HG03342 (cell line): ENCODE measurements around the gene LMX1A.

ENCODE experiments used
- ATAC-seq: cut with Tn5 transposase; IDR thresholded peaks from one replicate; pipeline ENCODE4 v1.9.1; 2021; ENCODE audit warnings: mild to moderate bottlenecking, moderate library complexity; ENCODE audit not compliant: unreplicated experiment

The LMX1A gene

DNA sequence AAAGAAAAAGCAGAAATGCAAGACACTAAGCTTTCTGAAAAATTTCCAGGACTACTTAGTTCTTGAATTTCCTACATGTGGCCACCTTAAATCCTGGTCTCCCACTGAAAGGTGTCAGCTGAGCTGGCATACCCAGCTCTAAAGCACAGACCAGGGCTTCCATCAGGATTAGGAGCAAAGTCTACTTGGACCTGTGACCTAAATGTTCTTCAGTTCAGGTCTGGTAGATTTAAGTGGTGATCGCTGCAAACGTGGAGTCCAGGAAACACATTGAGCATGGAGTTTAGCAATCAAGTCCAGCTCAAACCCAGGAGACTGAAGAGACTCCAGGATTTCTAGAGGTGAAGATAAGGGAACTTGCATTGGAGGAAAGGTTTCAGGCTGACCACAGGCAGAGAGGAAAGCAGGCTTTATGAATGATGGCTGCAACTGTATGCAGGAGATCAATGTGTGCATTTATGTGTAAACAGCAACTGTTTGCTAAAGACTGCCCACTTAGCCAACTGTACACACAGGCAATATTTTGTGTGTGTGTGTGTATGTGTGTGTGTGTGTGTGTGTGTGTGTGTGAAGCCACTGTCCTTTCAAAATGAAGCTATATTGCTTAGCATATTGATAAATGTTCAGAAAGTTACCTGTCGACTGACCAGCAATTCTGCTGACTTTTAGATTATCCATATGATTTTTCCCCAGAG, 75.2 kb downstream of the LMX1A start:
- no peak for ATAC-seq

DNA sequence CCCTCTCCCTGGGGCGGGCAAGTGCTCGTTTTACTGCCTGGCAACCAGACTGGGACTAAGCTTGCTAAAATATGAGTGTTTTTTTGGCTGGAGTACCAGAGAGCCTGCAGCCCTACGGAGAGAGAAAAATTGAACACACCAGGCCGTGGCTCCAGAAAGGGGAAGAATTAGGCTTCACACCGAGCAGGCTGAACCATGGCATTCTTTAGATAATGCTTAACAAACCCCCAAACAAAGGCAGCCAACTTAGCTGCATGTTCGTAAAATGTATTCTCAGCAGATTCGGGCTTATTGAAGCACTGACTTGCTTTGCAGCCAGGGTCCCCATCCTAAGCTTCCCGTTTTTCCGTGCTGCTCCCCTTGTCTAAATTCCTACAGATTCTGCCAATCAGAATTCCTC, 76.6 kb downstream of the LMX1A start:
- no peak for ATAC-seq

DNA sequence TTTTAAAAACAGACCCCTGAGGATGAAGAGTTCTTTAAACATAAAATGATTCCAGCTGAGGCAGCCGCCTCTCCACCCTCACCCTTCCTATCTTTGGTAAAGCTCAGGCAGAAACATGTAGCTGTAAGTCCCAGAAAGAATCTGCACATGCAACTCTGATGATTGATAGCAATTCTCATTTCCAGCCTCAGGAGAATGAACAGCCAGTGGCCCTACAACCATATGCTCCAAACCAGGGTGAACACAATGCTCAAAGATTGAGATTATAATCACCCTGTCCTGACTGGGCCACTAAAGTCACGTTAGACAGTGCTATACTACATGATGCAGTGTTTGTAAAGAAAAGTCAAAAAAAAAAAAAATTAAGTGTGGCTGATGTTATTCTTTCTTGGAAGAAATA, 80.2 kb downstream of the LMX1A start:
- no peak for ATAC-seq

DNA sequence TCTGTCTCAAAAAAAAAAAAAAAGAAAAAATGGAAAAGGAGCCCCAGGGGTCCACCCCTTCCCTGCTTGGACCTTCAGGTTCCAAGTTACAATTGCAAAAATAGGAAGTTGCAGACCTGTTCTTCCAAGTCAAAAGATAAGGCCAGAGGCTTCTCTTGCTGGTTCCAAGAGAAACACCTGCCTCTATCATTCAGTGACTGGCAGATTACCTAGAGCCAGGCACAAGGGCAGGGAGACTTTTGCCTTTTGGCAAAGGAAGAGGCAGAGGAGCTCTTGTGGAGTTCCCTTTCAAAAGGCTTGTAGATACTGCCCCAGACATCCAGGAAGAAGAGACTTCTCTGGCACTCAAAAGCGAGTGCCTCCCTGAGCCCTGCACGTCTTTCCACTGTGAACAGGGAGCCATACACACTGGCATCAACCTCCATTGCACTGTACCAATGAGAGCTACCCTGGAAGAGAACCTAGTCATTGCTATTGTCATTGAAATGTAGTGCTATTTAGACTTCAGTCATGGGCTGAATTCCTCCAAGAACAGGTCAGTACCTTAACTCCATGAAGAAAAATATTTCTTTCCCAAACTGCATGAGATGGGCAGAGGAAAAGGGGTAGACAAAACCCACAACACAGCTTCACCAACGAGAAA, 91.2 kb downstream of the LMX1A start:
- no peak for ATAC-seq

DNA sequence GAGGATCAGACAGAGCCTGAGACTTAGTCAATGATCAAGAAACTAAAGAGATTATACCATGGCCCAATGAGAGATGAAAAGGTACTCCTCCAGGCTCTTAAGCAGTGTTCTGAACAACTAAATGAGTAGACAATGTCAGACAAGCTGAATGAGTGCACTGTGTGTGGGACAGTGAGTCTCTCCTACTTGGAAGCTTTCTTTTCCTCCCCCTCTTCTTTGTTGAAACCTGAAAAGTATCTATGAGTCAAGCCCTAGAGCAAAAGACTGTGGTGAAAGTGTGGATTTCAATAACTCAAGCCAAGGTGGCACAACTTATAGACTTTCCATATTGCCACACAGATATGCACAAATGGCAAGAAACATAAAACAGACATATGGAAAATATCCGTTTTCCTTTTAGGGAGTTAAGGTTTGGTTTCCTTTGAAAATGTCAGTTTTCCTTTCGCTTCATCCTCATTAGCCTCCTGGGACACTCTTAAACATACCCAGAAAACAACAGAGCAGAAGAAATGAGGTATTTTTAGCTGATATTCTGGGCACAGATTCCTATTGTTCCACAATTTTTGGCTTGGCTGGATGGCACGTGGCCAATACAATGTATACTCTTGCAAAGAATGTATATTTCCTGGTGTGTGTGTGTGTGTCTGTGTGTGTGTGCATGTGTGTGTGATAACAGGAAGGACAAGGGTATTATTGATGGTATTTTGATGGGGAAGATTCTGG, 96.6 kb downstream of the LMX1A start:
- ATAC-seq, result no peak

DNA sequence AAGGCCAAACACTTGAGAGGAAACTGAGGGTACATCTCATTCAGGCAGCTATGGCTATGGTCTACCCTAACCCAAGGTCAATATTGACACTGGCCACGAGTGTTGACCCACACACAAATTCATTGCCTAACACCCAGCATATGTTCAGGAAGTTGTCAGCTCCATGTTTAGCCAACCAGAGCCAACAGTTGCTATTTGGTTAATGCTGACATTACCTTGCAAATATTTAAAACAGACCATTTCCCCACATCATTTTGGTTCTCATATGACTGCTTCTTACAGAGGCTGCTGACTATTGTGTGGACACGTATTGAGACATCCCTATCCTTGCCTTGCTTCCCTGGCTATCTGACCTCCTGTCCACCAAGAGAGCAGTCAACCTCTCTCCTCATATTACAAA, 97.3 kb downstream of the LMX1A start:
- ATAC-seq, result no peak

DNA sequence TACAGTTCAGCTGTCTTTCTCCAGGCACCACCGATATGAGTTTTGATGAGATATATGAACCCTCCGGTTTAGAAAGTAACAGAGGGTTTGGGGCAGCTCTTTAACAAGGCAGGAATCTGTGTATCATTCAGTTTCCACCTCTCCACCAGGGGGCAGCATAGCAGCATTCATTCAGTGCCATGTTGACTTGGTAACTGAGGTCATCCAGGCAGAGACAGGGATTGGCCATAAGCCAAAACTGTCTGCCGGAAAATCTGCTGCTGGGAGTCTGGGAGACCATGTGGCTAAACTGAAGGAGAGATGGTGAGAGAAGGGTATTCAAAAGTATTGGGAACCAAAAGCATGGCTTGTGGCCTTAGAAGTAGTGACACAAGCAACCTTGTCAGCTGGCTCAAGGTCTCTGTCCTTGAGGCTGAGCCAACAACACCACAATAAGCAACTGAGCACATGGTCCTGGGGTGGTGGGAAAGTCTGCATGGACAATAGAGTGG, 98.5 kb downstream of the LMX1A start:
- peak; percentile 75 for ATAC-seq

DNA sequence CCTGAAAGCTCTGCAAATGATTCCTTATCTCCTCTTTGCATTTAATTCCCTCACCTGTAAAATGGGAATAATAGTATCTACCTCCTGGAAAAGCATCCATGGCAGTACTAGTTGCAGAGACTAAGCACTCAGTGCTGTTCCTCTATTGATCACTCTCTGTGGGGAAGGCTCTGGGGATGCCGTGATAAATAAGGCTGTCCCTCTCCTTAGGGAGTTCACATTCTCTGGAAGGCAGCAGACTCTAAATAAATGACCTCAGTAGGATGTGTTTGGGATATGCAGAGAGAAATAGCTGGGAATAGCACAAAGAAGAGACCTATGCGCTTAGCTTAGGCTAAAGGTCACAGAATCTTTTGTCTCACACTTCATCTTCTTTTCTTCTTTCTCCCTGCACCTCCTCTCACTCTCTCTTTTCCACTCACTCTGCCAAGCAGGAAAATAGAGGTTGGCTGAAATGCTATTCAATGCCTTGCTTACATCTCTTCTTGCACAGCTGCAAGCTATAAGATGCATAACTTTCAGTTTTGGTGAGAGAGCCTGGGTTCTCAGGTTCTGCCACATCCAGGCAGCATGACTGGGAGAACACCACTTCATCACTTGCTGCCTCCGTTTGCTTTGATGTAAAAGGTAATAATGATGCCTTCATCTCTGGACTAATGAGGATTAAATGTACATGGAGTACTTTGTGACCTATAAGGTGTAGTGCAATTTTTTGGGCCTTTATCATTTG, 101.5 kb downstream of the LMX1A start:
- no peak for ATAC-seq

DNA sequence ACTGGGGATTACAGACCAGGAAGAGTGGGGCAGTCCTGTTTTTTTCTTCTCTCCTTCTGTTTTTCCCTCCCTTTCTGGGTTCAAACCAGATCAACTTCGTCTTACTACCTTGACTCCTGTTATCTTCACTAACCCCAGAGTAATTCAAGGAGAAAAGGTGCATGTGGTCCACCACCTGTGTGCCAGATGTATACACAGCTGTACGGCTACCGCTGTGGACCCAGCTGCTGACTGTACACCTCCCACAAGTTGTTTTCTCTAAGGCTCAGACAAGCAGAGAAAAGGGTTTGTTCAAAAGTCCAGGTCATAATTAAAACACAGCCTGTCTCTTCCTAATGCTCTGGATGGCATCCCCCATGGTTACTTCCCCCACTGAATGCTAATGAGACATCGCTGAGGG, 102.1 kb downstream of the LMX1A start:
- no peak for ATAC-seq

DNA sequence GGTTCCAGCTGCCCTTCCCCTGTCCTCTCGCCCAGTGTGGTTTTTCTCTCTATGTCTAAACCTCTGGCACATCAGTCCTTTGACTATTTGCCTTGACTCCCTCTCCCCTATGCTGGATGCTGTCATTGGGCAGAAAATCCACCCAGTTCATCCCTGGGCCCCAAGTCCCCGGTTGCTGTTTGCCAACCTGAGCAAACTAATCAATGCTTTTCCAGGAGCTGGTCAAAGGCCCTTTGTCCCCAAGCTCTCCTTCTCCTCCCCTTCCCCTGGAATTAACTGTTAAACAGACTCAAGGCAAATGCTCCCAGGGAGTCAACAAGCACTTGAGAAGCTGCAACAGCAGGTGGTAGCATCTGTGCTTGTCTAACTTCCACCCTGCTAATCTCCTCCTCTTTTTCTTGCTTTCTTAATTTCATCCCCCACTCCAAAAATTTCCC, 102.7 kb downstream of the LMX1A start:
- no peak for ATAC-seq

DNA sequence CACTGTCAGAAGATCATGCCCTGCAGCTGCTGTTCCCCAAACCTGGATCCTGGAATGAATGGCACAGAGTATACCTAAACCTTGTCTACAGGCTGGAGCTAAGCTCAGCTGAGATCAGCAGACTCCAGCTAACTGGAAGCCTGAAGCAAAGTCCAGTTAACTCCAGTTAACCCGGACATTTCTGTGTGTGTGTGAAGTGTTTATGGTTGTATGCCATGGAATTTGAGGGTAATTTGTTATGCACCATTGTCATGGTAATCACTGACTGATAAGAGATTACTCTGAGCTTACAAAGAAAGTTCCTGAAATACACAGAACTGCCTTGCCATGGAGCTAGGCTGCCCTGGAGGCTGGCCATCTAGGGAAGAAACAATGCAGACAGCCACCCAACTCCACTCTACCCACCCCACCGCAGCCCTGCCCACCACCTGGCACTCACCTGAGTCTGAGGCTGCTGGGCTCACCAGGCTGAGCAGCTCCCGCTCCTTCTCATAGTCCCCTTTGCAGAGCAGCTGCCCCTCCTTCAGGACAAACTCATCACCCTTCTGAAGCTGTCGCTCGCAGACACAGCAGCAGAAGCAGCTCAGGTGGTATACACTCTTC, 107.4 kb downstream of the LMX1A start:
- no peak for ATAC-seq

DNA sequence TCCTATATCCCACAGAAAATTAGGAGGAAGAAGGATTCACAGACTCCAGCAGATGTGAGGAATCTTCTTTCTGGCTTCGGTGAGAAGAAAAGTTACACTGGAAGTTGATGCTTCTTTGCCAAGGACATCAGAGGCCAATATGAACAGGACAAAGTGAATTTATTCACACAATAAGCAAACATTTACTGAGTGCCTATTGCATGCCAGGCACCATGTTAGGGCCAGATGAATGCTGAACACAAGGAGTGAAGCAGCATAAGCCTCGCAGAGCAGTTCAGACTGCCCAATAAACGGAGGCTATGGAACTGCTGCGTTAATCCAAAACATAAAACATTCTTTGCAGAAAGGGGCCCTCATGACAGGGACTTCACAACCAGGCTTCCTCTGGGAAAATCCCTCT, 114.6 kb downstream of the LMX1A start:
- ATAC-seq, result no peak

DNA sequence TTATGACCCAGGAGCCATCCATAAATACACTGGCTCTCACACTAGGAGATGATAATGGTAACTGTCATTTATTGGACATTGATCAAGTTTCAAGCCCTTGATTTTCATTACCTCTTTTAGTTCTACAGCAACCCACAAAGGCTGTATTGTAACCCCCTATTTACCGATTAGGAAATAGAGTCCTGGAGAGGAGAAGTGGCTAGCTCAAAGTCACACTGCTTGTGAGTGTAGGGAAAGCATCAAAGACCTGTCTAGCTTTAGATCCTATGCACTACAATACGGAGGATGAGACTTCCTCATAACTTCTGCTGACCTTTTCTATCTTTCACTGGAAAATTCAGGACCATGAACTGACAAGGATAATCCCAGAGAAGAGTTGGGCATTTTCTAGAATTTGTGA, 115.2 kb downstream of the LMX1A start:
- no peak for ATAC-seq

DNA sequence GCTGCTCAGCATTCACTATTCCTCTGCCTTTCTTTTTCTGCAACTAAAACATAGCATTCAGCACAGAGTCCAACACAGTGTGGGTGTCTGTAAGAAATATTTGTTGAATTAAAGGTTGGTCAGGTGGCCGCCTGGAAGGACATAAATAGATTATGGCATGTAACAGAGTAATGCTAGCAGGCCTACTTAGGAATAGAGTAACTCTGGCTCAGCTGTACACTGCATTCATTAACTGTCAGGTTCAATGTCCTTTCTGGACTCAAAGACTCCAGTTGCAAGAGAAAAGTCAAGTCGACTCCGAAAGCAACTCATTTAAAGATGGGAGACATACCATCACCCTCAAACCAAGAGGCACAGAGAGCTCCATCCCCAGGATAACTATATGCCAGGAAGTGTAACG, 116.0 kb downstream of the LMX1A start:
- ATAC-seq, result no peak

DNA sequence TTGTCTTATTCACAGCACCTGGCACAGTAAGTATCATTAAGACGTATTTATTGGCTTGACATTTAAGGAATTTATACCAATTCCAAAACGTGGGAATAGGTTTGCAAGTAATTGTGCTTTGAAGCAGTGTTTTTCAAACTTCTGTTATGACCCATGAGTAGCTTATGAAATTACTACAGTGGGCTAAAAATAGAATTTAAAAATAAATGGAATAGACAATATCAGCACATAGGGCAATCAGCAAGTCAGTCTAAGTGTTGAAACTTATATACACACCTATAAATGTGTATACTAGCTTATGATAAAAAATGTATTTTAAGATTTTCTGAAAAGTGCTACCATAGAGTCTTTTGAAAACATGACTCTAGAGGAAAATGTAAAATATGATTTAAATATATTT, 116.6 kb downstream of the LMX1A start:
- no peak for ATAC-seq

DNA sequence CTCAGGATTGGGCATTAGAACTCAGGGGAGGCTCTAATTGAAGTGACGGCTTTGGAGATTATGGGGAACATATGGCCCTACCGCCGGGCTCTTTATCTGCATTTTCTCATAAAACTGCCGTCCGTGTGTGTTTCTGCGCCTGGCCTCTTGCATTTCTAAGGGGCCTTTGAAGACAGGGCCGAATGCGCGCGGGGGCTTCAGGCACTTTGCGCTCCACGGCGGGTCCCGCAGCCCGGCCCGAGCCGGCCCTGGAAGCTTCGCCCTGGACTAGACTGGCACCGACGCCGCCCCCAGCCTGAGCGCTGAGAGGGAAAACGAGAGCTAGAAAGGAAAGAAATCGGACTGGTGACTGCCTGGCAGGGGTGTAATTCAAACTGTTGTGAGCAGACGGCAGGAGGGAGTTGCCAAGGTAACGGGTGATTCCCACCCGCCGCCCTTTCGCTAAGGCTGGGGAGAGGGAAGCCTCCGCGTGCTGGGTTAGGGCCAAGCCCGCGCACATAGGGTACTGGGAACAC, 120.7 kb downstream of the LMX1A start:
- ATAC-seq, result no peak

DNA sequence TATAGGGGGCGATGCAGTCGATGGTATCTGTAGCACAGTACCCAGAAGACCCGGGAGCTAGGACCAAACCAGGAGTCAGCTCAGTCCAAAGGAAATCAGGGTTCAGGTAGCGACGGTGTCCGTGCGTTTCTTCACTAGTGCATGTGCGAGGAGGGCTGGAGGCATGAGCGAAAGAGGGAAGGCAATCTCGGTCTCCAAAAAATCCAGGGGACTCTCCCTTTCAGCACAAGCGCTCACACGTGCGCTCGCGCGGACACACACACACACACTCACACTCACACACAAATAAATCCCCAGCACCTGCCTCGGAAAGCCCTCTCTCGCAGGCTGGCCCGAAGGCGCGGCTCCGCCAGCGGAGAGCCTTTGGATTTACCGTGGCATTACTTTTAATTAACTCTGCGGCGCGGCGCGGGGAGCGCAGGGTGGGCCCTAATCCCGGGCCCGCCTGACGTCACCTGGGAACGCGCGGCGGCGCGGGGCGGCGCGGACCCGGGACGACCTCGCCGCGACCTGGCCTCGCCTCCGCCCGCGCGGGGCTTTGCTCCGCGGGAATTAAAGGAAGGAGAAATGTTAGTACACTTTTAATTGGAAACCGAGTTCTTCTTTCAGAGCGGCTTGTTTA, 121.2 kb downstream of the LMX1A start:
- ATAC-seq, result no peak

DNA sequence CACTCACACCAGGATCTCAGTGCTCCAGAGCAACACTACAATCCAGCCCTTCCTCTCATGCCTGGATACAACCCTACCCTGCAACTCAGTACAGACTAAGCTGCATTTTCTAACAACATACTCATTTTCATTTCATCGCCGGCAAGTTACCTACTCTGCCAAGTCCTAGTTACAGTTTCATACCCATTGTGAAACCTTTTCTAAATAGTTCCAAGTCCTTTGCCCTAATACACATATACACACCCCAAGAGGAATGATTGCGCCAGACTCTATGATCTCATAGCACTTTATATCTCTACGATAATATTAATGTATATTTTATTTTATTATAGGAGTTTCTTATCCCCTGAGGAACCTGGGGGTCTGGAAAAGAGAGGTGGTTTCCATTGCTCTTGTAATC, 122.4 kb downstream of the LMX1A start:
- ATAC-seq, result no peak

DNA sequence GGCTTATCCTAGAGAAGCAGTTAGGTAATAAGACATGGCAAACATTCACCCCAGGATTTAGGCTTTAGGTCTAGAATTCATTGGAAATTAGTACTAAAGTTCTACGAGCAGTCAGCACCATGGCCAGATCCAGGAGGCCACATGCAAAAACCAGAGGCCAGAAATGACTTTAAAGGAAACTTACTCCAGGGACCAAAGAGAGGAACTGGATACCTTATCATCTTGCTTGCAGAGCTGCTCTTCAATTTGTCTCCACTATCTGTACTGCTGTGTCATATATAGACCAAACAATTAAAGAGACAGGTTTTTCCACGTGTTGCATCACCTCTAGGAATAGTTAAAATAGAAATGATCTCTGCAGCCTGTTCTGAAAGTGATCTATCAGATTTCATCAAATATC, 127.8 kb downstream of the LMX1A start:
- ATAC-seq, result no peak

DNA sequence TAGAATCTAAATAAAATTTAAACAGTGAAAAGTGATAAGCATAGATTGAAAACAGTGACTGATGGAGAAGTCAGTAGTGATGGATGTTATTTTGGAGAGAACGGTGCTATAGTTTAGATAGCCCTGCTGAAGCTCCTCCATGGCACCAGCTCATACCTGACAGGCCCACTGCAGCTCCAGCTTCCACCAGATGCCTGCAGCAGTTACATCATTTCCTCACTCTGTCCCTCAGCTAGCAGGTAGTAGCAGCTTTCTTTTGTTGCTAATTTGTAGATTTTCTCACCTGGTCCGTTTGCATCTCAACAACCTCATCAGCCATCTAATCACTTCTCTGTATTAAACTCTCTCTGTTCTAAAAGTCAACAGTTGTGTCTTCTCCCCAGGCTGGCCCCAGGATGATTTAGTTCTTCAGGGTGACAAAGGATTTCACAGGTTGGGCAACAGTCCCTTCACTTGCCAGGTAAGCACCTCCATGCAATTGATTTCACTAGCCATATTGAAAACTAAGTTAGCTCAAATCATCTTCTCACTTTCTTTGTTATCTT, 128.3 kb downstream of the LMX1A start:
- no peak for ATAC-seq
